Amniotic epithelial cell (primary cell): ENCODE results near the gene FXYD7.

Experiments used
- DNase-seq: peaks from one replicate; pipeline ENCODE4 v3.0.0-alpha.2; 2010; ENCODE audit warnings: low read depth

The FXYD7 gene

GRCh38 chr19:35165200-35166058 is 22.4 kb downstream of the FXYD7 start:
- DNase-seq: no peak

GRCh38 chr19:35166100-35167063 is 23.3 kb downstream of the FXYD7 start:
- no peak for DNase-seq

GRCh38 chr19:35167251-35168119 is 24.4 kb downstream of the FXYD7 start:
- no peak for DNase-seq

- no peak for DNase-seq
Observed at GRCh38 chr19:35168196-35168595, 25.1 kb downstream of the FXYD7 start.

- no peak for DNase-seq
Observed at GRCh38 chr19:35169221-35169995, 26.4 kb downstream of the FXYD7 start.

- DNase-seq: no peak
Observed at GRCh38 chr19:35170359-35171061, 27.5 kb downstream of the FXYD7 start.

GRCh38 chr19:35171730-35172129 is 28.7 kb downstream of the FXYD7 start:
- no peak for DNase-seq

GRCh38 chr19:35174226-35174625 is 31.2 kb downstream of the FXYD7 start:
- no peak for DNase-seq

- DNase-seq: no peak
Observed at GRCh38 chr19:35176181-35176570, 33.1 kb downstream of the FXYD7 start.

- DNase-seq: no peak
Observed at GRCh38 chr19:35177377-35178274, 34.6 kb downstream of the FXYD7 start.

- peak; percentile 78 for DNase-seq
Observed at GRCh38 chr19:35178701-35179100, 35.6 kb downstream of the FXYD7 start.

GRCh38 chr19:35179830-35180229 is 36.8 kb downstream of the FXYD7 start:
- no peak for DNase-seq

- DNase-seq: no peak
Observed at GRCh38 chr19:35181387-35181786, 38.3 kb downstream of the FXYD7 start.

GRCh38 chr19:35184267-35184666 is 41.2 kb downstream of the FXYD7 start:
- no peak for DNase-seq

- DNase-seq: no peak
Observed at GRCh38 chr19:35184884-35185283, 41.8 kb downstream of the FXYD7 start.

GRCh38 chr19:35194012-35194984 is 51.2 kb downstream of the FXYD7 start:
- DNase-seq: no peak

- DNase-seq: no peak
Observed at GRCh38 chr19:35195830-35196229, 52.8 kb downstream of the FXYD7 start.

GRCh38 chr19:35196861-35197260 is 53.8 kb downstream of the FXYD7 start:
- DNase-seq: peak; percentile 46
